ENCODE results near the gene TMEM175.

The TMEM175 gene

GRCh38 chr4:946517-947471 lies 14.5 kb downstream of the TMEM175 start:
- DNase-seq (ENCODE audit: low spot score), result no peak

DNA sequence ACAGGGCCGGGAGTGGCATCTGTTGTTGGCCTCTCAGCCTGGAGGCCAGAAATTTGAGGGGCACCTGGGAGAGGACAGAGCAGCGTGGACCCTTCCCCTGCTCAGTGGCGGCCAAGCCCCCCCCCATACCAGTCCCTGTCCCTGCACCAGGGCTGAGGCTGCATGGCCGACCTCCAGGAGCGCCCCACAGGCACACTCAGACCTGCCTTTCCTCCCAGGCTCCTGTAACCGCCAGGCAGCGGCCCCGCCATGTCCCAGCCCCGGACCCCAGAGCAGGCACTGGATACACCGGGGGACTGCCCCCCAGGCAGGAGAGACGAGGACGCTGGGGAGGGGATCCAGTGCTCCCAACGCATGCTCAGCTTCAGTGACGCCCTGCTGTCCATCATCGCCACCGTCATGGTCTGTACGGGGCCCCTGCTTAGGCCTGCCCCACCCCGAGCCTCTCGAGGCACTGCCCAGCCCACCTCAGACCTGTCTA lies 15.3 kb downstream of the TMEM175 start:
- no peak for DNase-seq (ENCODE audit: low spot score)

DNA sequence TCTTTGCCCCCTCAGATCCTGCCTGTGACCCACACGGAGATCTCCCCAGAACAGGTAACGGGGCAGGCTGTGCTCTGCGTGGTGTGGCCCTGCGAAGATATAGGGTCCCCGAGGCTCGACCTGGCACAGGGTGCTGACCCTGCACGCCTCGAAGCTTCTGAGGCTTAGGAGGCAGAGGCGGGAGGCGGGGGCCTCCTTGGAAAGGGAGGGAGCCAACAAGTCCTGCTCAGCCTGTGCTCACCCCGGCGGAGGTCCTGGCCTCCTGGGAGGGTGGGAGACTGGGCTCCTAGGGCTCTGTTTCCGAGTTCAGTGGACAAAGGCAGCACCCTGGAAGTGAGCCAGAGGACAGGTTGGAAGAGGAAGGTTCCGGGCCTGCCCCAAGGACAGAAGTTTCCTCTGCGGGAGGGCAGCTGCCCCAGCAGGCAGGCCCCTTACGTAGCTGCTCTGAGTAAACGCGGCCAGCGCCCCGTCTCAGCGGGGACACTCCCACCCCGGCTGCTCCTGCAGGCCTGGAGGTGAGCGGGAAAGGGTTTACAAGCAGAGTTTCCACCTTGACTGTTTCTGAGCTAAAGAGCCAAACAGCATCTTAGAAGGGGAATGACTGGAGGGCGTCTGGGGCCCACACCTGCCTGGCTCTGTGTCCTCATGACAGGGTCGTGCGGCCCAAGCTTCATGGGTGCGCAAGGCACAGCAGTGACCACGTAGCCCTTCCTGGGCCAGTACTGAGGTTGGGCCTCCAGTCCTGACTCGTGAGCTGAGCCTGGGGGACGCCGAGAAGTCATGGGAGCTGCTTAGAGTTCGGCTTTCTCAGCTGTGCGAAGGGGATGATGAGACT lies 16.1 kb downstream of the TMEM175 start:
- no peak for DNase-seq (ENCODE audit: low spot score)

- no peak for DNase-seq (ENCODE audit: low spot score)
These were observed 16.7 kb downstream of the TMEM175 start for GRCh38 chr4:948936-949300.

GRCh38 chr4:949656-950055 lies 17.4 kb downstream of the TMEM175 start:
- no peak for DNase-seq (ENCODE audit: low spot score)

DNA sequence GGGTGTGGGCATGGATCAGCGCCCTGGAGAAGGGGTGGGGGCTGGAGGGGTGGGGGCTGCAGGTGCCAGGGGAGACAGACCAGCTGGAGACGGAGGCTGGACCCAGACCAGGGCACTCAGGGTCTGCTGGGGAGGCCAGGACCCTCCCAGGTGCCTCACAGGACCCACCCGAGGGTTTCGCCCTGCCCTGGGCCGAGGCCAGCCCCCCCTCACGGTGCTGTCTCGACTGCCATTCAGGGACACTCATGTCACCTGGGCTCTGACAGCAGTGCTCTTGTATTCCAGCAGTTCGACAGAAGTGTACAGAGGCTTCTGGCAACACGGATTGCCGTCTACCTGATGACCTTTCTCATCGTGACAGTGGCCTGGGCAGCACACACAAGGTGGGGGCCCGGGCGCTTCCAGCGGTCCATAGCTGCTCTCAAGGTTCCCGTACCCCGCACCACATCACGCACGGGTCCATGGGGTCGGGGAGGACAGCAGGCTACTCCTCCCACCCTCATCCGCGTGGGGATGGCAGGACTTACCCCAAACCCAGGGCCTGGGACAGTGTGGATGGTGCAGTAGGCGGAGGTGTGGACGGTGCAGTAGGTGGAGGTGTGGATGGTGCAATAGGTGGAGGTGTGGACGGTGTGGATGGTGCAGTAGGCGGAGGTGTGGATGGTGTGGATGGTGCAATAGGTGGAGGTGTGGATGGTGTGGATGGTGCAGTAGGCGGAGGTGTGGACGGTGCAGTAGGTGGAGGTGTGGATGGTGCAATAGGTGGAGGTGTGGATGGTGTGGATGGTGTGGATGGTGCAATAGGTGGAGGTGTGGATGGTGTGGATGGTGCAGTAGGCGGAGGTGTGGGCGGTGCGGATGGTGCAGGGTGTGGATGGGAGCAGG lies 18.1 kb downstream of the TMEM175 start:
- no peak for DNase-seq (ENCODE audit: low spot score)

DNA sequence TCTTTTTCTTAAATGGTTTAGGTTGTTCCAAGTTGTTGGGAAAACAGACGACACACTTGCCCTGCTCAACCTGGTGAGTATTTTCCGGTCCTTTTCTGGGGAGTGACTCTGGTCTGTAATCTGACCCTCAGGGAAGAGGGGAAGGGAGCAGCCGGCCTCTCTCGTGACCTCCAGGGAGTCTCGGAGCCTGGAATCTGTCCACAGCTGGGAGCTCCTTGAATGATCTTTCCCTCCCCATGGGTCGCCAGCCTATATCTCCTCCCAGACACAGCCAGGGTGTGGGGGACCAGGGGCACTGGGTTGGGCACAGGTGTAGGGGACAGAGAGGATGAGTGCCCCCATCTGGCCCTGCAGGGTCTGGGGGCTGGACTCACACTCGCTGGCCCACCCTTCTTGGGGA lies 18.9 kb downstream of the TMEM175 start:
- no peak for DNase-seq (ENCODE audit: low spot score)

DNA sequence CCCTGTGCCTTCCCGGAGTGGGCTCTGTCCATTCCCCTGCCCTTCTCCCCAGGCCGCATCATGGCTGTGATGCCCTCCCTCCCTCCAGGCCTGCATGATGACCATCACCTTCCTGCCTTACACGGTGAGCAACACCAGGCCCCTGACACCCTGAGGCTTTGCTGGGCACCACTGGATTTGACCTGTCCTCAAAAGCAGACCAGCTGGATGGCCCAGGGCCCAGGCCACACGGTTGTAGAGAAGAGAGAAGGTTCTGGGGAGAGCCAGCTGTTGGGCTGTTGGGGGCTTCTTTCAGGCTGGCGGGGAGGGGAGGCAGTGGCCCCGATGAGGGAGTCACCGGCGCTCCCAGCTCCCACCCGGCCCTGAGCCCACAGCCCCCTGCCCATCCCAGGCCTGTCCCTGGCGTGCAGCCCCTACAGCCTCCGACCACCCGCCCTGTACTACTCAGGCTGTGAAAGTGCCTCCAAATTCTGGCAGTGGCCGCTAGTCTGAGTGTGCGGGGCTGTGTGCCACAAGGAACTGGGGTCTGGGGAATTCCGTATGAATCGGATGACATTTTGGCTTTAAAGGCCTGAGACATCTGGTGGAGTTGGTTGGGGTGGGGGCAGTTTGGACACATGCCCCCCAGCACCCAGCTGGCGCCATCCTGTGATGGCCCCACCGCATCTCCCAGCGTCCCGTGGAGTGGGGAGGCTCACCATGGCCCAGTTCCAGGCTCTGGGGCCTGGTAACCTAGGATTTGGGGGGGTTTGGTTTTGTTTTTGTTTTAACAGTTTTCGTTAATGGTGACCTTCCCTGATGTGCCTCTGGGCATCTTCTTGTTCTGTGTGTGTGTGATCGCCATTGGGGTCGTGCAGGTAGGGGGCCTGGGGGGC lies 19.6 kb downstream of the TMEM175 start:
- DNase-seq (ENCODE audit: low spot score), result no peak

- DNase-seq (ENCODE audit: low spot score), result no peak
These were observed 20.8 kb downstream of the TMEM175 start for GRCh38 chr4:952881-953573.

- DNase-seq (ENCODE audit: low spot score), result no peak
These were observed 21.3 kb downstream of the TMEM175 start for GRCh38 chr4:953574-953915.

DNA sequence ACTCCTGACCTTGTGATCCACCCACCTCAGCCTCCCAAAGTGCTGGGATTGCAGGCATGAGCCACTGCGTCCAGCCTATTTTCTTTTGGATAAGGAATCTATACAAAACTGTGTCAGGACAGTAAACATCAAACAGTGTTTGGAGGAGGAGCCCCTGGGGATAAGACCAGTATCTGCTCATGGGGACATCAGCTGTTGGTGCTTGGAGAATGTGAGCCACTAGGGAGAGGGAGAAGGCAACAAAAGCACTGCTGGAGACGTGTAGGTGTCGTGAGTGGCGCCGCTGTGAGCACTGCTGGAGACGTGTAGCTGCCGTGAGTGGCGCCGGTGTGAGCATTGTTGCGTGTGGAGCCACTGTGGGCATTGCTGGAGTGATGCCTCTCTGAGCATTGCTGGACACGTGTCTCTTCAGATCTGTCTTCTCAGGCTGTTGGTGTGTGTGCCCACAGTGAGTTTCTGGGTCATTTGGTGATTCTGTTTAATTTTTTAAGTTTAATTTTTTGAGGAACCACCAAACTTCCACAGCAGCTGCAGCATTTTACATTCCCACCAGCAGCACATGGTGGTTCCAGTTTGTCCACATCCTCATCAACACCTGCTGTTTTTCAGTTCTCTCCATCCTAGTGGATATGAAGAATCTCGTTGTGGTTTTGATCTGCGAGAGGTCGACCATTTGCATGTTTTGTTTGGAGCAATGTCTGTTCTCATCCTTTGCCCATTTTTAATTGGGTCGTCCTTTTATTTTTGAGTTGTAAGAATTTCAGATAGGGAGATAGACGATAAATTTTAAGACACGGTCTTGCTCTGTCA lies 22.2 kb downstream of the TMEM175 start:
- DNase-seq (ENCODE audit: low spot score), result no peak

DNA sequence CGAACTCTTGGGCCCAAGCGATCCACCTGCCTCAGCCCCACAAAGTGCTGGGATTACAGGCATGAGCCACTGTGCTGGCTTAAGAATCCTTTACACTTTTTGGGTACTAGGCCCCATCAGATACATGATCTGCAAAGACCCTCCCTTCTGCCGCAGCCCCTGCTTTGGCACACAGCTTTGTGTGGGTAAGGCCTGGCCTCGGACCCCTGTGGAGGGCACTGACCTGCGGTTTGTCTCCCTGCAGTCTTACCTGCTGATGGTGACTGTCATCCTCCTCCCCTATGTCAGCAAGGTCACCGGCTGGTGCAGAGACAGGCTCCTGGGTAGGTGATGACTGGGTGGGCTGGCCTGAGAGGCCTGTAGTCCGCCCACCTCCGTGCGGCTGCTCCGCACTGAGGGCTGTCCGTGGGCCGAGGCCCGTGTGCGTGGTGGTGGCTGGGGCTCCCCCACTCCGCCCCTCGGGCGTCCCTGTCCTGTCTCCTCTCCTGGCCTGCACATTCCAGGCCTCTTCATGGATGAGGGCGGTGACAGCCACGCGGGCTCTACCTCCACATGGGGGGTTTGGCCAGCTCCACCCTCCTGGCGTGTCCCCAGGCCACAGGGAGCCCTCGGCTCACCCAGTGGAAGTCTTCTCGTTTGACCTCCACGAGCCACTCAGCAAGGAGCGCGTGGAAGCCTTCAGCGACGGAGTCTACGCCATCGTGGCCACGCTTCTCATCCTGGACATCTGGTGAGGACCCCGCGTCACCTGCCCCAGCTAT lies 23.1 kb downstream of the TMEM175 start:
- DNase-seq (ENCODE audit: low spot score), result no peak

- no peak for DNase-seq (ENCODE audit: low spot score)
These were observed 23.7 kb downstream of the TMEM175 start for GRCh38 chr4:955931-956381.

DNA sequence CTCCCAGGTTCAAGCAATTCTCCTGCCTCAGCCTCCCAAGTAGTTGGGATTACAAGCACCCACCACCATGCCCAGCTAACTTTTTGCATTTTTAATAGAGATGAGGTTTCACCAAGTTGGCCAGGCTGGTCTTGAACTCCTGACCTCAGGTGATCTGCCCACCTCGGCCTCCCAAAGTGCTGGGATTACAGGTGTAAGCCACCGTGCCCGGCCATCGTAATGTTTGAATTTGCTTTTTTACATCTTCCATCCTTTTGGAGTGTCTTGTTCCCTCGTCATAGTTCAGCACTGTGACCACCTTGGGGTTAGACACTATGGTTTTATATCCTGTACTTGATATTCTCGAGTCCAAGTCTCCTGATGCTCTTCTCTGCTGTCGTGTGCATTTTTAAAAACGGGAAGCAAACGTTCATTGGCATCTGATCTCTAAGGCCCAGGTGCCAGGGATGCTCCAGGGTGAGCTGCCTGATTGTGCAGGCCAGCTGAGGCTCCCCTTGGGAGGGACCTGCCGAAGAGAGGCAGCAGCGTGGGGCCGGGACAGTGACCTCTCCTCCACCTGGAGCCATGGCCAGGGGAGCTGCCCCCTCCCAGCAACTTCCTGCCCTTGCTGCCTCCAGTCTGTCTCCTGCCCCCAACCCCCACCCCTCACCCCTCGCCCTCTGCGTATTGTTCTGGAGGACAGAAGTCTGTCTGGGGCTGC lies 24.4 kb downstream of the TMEM175 start:
- DNase-seq (ENCODE audit: low spot score), result no peak

- no peak for DNase-seq (ENCODE audit: low spot score)
These were observed 24.9 kb downstream of the TMEM175 start for GRCh38 chr4:957231-957580.

DNA sequence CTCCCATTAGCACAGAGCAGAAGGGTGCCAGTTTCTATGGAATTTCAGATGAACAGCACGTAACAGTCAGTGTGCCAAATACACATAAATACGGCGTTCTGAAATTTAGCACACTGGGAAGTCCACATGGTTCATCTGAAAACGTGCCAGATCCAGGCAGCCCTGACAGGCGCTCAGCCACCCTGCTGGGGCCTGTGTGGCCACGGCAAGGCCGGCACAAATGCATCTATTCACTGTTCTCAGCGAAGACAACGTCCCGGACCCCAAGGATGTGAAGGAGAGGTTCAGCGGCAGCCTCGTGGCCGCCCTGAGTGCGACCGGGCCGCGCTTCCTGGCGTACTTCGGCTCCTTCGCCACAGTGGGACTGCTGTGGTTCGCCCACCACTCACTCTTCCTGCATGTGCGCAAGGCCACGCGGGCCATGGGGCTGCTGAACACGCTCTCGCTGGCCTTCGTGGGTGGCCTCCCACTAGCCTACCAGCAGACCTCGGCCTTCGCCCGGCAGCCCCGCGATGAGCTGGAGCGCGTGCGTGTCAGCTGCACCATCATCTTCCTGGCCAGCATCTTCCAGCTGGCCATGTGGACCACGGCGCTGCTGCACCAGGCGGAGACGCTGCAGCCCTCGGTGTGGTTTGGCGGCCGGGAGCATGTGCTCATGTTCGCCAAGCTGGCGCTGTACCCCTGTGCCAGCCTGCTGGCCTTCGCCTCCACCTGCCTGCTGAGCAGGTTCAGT lies 25.5 kb downstream of the TMEM175 start:
- peak; percentile 44 for DNase-seq (ENCODE audit: low spot score)

DNA sequence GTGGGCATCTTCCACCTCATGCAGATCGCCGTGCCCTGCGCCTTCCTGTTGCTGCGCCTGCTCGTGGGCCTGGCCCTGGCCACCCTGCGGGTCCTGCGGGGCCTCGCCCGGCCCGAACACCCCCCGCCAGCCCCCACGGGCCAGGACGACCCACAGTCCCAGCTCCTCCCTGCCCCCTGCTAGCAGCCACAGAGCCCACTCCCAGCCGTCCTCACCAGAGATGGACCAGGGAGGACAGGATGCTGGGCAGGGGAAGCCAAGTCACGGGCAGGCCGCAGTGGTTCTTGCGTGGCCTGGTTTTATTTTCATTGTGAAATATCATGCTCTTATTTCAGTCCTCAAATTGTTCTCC lies 26.0 kb downstream of the TMEM175 start:
- no peak for DNase-seq (ENCODE audit: low spot score)
